Lower leg skin (tissue), 4 donors: ENCODE measurements around the gene RLBP1. TPM values are rescaled to one million over a fixed set of nuclear protein-coding genes. Genes with fewer than 3 reads are reported as not detected.

ENCODE experiments used
- DNase-seq, 2 donors: peaks; one replicate each; pipeline ENCODE4 v3.0.0-alpha.2; 2019; ENCODE audit warnings: low spot score in 2 of 2
- H3K4me3 ChIP-seq: fragments of 200-600 bp; sonication (generic); 2 replicates; pipeline ENCODE4 v1.5.1; 2017; ENCODE audit warnings: mild to moderate bottlenecking, low read depth; ENCODE audit not compliant: poor library complexity, severe bottlenecking
- POLR2A ChIP-seq, 2 donors: fragments of 450-650 bp; IDR thresholded peaks; one replicate each; pipeline ENCODE4 v1.6.1; 2016 to 2017; ENCODE audit warnings: antibody characterized with exemption in 2 of 2, mild to moderate bottlenecking in 1 of 2, moderate library complexity in 1 of 2
- WGBS, 2 donors: methylation state at CpG; one replicate each; pipeline ENCODE4 v1.1.5; 2018; 5-methylcytosine and 5-hydroxymethylcytosine counted together
- intact Hi-C: fragments of 100-400 bp; cut with DNase I; formaldehyde crosslinking; loops from one replicate; pipeline ENCODE4 v1.15.0; 2023; ENCODE audit warnings: low total_unique reads
- total RNA-seq, 4 donors: library from RNA; depleted of rRNA; stranded (reverse); fragments of >200 nt; gene quantifications; one replicate each; pipeline ENCODE4 v1.1.0, GENCODE V29; 2016
- TF ChIP-seq, protein P1 (sequence below), 3 donors: fragments of 450-650 bp; IDR thresholded peaks; one replicate each; pipeline ENCODE4 v1.5.1; 2016; ENCODE audit warnings: antibody characterized with exemption in 3 of 3, mild to moderate bottlenecking in 3 of 3, moderate library complexity in 2 of 3

The RLBP1 gene
- total RNA-seq, 4 donors from 2014 or later = not detected

DNA sequence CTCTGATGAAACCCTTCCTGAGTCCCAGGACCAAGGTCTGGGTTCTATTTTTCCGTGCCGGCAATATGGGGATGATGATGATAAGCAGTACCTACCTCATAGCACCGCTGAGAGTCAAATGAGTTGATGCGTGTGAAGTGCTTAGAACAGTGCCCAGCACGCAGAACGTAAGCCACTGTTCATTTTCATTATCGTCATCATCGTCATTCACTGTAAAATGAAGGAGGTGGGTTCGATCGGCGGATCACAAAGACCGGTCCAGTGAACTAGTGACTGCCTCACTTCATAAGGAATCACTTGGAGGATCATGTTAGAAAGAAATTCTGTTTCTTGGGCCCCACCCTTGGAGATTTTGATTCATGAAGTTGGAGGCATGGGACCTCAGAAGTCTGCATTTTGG is 44.3 kb downstream of the RLBP1 start:
- intact Hi-C loops = loop anchor here (5.0 kb wide), 1 partner anchor 275 kb away; no protein-coding TSS in a partner anchor
- TF ChIP-seq, protein P1, sequence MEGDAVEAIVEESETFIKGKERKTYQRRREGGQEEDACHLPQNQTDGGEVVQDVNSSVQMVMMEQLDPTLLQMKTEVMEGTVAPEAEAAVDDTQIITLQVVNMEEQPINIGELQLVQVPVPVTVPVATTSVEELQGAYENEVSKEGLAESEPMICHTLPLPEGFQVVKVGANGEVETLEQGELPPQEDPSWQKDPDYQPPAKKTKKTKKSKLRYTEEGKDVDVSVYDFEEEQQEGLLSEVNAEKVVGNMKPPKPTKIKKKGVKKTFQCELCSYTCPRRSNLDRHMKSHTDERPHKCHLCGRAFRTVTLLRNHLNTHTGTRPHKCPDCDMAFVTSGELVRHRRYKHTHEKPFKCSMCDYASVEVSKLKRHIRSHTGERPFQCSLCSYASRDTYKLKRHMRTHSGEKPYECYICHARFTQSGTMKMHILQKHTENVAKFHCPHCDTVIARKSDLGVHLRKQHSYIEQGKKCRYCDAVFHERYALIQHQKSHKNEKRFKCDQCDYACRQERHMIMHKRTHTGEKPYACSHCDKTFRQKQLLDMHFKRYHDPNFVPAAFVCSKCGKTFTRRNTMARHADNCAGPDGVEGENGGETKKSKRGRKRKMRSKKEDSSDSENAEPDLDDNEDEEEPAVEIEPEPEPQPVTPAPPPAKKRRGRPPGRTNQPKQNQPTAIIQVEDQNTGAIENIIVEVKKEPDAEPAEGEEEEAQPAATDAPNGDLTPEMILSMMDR (IDR thresholded peaks at IDR 0.05) = no peak
- no peak for TF ChIP-seq POLR2A (IDR thresholded peaks at IDR 0.05)
- WGBS, 2 donors = 92 to 95% methylated on average over 12 of the region's 12 CpGs
- peak in 1 of 2 donors; percentile 60 for DNase-seq
- no peak overlapping the region for H3K4me3 ChIP-seq

DNA sequence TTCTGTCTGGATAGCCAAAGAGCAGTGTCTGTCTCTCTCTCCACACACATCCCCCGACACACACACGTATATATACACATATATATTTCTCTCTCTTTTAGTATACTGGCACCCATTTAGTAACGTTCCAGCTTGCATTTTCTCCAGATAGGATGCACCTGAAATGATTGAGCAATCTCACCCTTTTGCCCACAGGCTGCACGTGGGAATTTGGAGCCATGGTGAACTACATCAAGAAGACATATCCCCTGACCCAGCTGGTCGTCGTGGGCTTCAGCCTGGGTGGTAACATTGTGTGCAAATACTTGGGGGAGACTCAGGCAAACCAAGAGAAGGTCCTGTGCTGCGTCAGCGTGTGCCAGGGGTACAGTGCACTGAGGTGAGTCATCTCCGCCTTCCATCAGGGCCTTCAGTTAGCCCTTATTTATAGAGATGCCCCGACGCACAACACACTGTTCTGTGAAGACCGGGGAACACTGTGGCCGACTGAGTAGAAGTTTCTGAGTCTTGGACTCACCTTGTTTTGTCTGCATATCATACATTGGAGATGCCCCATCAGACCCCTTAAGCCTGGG is 45.7 kb downstream of the RLBP1 start:
- WGBS, 2 donors = 81 to 82% methylated on average over 13 of the region's 13 CpGs
- TF ChIP-seq, protein P1 (IDR thresholded peaks at IDR 0.05) = no peak
- no peak for TF ChIP-seq POLR2A (IDR thresholded peaks at IDR 0.05)
- intact Hi-C loops = loop anchor here (5.0 kb wide), 1 partner anchor 273 kb away; no protein-coding TSS in a partner anchor
- no peak overlapping the region for H3K4me3 ChIP-seq
- DNase-seq = peak in 1 of 2 donors; percentile 53

DNA sequence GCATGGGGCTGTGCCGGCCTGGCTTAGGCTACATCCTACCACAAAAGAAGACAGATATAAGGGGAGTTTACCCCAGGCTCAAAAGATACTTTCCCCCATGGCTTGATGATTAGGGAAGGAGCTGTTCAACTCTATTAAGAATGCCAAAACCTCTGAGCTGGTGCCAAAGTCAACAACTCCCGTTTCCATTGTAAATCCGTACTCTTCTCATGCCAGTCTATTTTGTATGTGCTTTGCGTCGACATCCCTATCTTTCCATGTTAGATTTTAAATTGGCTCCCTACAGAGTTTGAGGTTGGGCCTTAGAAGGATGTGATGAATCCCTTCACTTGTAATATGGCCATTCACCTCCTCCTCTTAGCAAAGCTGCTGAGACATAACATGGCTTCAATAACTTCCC is 46.9 kb downstream of the RLBP1 start:
- TF ChIP-seq POLR2A (IDR thresholded peaks at IDR 0.05) = no peak
- intact Hi-C loops = loop anchor here (5.0 kb wide), 1 partner anchor 117 kb away; no protein-coding TSS in a partner anchor
- WGBS, 2 donors = 52 to 65% methylated on average over 5 of the region's 5 CpGs
- no peak overlapping the region for H3K4me3 ChIP-seq
- no peak for DNase-seq

DNA sequence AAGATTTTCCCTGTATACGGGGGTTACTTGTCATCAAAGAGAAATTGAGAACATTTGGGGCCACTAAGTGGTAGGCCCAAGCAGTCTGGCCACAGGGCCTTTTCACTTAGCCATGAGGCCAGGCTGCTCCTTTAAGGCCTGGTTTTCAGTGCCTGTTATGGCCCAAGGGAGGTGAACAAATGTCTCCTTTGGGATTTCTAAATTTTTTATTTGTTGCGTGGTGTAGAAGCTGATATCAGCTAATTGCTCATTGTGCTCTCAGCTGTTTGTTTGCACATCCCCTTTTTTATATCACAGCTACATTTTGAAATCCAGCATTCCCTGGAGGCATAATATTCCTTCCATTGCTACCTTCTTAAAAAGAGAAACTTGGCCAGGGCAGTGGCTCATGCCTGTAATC is 48.5 kb downstream of the RLBP1 start:
- DNase-seq = no peak
- intact Hi-C loops = loop anchor here (5.0 kb wide), 1 partner anchor 116 kb away; no protein-coding TSS in a partner anchor
- 78% methylated on average over 2 of the region's 2 CpGs for WGBS, 2 donors
- TF ChIP-seq POLR2A (IDR thresholded peaks at IDR 0.05) = no peak
- TF ChIP-seq, protein P1 (IDR thresholded peaks at IDR 0.05) = no peak
- H3K4me3 ChIP-seq = no peak overlapping the region

DNA sequence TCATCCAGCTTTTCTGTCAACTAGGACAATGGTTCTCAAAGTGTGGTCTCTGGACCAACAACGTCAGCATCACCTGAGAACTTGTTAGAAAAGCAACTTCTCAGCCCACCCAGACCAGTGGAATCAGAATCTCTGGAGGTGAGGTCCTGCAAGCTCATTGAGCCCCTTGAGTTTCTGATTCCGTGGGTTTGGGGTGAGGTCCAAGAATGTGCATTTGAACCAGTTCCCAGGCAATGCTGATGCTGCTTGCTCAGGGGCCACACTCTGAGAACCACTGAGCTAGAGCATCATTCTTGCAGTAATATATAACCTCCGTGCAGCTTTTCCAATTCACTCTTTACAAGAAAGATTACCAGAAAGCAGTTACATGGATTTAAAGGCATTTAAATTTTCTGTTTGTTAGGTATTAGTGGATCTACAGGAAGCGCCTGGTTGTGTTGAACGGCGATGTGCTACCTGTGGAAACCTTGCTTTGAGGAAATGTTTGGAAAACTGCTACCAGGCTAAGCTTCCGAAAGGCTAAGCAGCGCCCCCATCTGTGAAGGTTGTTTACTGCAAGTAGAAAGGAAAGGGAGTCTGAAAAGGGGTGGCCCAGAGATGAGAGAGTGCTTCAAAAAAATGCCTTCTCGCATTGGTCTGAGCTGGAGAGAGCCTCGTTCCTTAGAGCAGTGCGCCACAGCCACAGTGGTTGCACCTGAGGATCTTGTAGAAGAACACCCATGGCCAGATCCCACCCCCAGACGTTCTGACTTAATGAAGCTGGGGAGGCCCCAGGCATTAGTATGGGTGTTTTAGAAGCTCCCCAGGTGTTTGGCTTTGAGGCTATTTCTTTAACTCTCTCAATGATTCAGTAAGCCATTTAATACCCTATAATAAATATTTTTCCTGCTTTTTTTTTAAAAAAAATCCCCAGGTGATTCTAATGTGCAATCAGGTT is 50.0 kb downstream of the RLBP1 start:
- no peak for TF ChIP-seq POLR2A (IDR thresholded peaks at IDR 0.05)
- TF ChIP-seq, protein P1 (IDR thresholded peaks at IDR 0.05) = no peak
- 67 to 70% methylated on average over 12 of the region's 12 CpGs for WGBS, 2 donors
- intact Hi-C loops = loop anchor here (5.0 kb wide), 1 partner anchor 114 kb away; no protein-coding TSS in a partner anchor
- H3K4me3 ChIP-seq = no peak overlapping the region
- DNase-seq = peak; percentile 37 to 84

DNA sequence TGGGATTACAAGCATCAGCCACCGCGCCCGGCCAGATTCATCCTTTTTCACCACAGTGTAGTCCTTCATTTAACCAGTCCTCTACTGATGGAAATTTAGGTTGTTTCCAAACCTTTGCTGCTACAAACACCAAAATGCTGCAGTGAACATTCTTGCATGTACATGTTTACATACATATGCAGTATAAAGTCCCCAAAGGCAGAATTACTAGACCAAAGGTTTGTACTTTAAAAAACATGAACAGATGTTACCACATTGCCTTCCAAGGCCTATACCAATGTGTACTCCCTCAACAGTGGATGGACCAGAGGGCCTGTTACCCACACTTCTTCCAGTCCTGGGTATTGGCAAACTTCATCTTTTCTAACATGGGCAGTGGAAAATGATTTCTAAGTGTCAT is 51.0 kb downstream of the RLBP1 start:
- no peak overlapping the region for H3K4me3 ChIP-seq
- TF ChIP-seq, protein P1 (IDR thresholded peaks at IDR 0.05) = no peak
- TF ChIP-seq POLR2A (IDR thresholded peaks at IDR 0.05) = no peak
- intact Hi-C loops = loop anchor here (5.0 kb wide), 1 partner anchor 113 kb away; no protein-coding TSS in a partner anchor
- peak in 1 of 2 donors; percentile 72 for DNase-seq
- 96 to 100% methylated on average over 3 of the region's 3 CpGs for WGBS, 2 donors
